Right lobe of liver (tissue), 6 donors: ENCODE measurements around the gene ESPNL. TPM values are rescaled to one million over a fixed set of nuclear protein-coding genes. Genes with fewer than 3 reads are reported as not detected.

ENCODE experiments used
- ATAC-seq, 4 donors: fragments of 200-7000 bp; cut with Tn5 transposase; one replicate each; pipeline ENCODE4 v1.9.1; 2020; ENCODE audit warnings: mild to moderate bottlenecking in 4 of 4, moderate library complexity in 4 of 4
- DNase-seq, 3 donors: peaks; one replicate each; pipeline ENCODE4 v3.0.0-alpha.2; 2020
- H3K27ac ChIP-seq, 3 donors: fragments of 200-600 bp; one replicate each; pipeline ENCODE4 v1.8.0; 2022
- H3K27me3 ChIP-seq, 2 donors: fragments of 200-600 bp; one replicate each; pipeline ENCODE4 v1.8.0; 2022
- H3K36me3 ChIP-seq, 4 donors: fragments of 200-600 bp; sonication (generic) in 1 of 4; one replicate each; pipeline versions ENCODE4 v1.5.1 to v1.8.0; 2017 to 2022; ENCODE audit warnings: control low read depth in 1 of 4
- H3K4me1 ChIP-seq, 4 donors: fragments of 200-600 bp; sonication (generic) in 1 of 4; one replicate each; pipeline versions ENCODE4 v1.5.1 to v1.8.0; 2017 to 2022; ENCODE audit warnings: control low read depth in 1 of 4
- H3K4me3 ChIP-seq, 3 donors: fragments of 200-600 bp; one replicate each; pipeline ENCODE4 v1.8.0; 2022
- H3K9me3 ChIP-seq, 4 donors: fragments of 200-600 bp; sonication (generic) in 1 of 4; one replicate each; pipeline versions ENCODE4 v1.5.1 to v1.8.0; 2017 to 2022; ENCODE audit warnings: control low read depth in 1 of 4
- CTCF ChIP-seq, 4 donors: fragments of 200-600 bp in 3 of 4; fragments of 450-650 bp in 1 of 4; IDR thresholded peaks; one replicate each; pipeline versions ENCODE4 v1.5.1 to v1.8.0; 2016 to 2022; ENCODE audit warnings: antibody characterized with exemption in 4 of 4, mild to moderate bottlenecking in 2 of 4
- POLR2A ChIP-seq: fragments of 450-650 bp; IDR thresholded peaks from one replicate; pipeline ENCODE4 v1.6.1; 2017; ENCODE audit warnings: antibody characterized with exemption, mild to moderate bottlenecking
- WGBS: methylation state at CpG from one replicate; pipeline ENCODE4 v1.1.6; 2018; ENCODE audit warnings: low coverage, low lambda C conversion rate; ENCODE audit not compliant: insufficient coverage; ENCODE audit errors: missing lambda C conversion rate; 5-methylcytosine and 5-hydroxymethylcytosine counted together
- intact Hi-C, 2 donors: fragments of 100-400 bp; cut with DNase I; formaldehyde crosslinking; loops; one replicate each; pipeline versions ENCODE4 v1.11.2 to v1.14.1; 2022
- total RNA-seq, 6 experiments: library from RNA; depleted of rRNA in 2 of 6; stranded (reverse); fragments of >200 nt in 2 of 6; fragmentation: NEBNext Ultra II Directional in 3 of 6; extraction: Animal tissue kit (Norgen Biotek cat#: 25700) in 3 of 6; gene quantifications; one replicate each; pipeline versions ENCODE4 v1.1.0 to v1.2.4, GENCODE V29; 2016 to 2023
- donor health status: DM: no; HTN: yes; CAD: no.
- donor health status: DM: no; HTN: no; CAD: no.
- donor health status: DM: no; HTN: no; CAD: no.
- donor health status: DM: no; HTN: yes; CAD: no.
- donor health status: DM: no; HTN: yes; CAD: no.

The ESPNL gene
- total RNA-seq, 6 experiments from 2014 or later = 0.11 to 1.1 (median 0.50) TPM

GRCh38 chr2:238125127-238125885, 25.2 kb downstream of the ESPNL start:
- peak in 2 of 3 donors; percentile 13 to 47 for DNase-seq
- no peaks in the 10 kb centered on the region for H3K36me3 ChIP-seq
- no peak for ATAC-seq
- 96% methylated on average over 5 of the region's 20 CpGs for WGBS
- H3K4me3 ChIP-seq = no peak overlapping the region
- H3K27ac ChIP-seq = no peak overlapping the region
- no peaks in the 10 kb centered on the region for H3K27me3 ChIP-seq
- TF ChIP-seq POLR2A (no peak), CTCF (IDR thresholded peaks at IDR 0.05) (no peak)
- no peaks in the 10 kb centered on the region for H3K4me1 ChIP-seq
- no peaks in the 10 kb centered on the region for H3K9me3 ChIP-seq
- intact Hi-C loops = no loop called here

- intact Hi-C loops = no loop called here
- H3K9me3 ChIP-seq = no peaks in the 10 kb centered on the region
- no peaks in the 10 kb centered on the region for H3K27me3 ChIP-seq
- TF ChIP-seq CTCF (IDR thresholded peaks at IDR 0.05) = no peak
- no peak for TF ChIP-seq POLR2A
- H3K4me1 ChIP-seq = no peaks in the 10 kb centered on the region
- no peaks in the 10 kb centered on the region for H3K36me3 ChIP-seq
- ATAC-seq (no peak), DNase-seq (no peak)
- 83% methylated on average over 2 of the region's 2 CpGs for WGBS
- no peak overlapping the region for H3K4me3 ChIP-seq
- no peak overlapping the region for H3K27ac ChIP-seq
Measured at GRCh38 chr2:238126338-238126737, 26.2 kb downstream of the ESPNL start.

GRCh38 chr2:238126775-238127164, 26.6 kb downstream of the ESPNL start:
- no peaks in the 10 kb centered on the region for H3K36me3 ChIP-seq
- 90% methylated on average over 2 of the region's 2 CpGs for WGBS

GRCh38 chr2:238127165-238128060, 27.3 kb downstream of the ESPNL start:
- Histone ChIP-seq H3K27me3 (no peaks in the 10 kb centered on the region), H3K4me3 (no peak overlapping the region), H3K4me1 (no peaks in the 10 kb centered on the region), H3K9me3 (no peaks in the 10 kb centered on the region), H3K36me3 (no peaks in the 10 kb centered on the region), H3K27ac (no peak overlapping the region)
- DNase-seq = peak in 2 of 3 donors; percentile 18 to 52
- TF ChIP-seq POLR2A (no peak), CTCF (IDR thresholded peaks at IDR 0.05) (no peak)
- ATAC-seq = peak in 2 of 4 donors; percentile 12 to 17
- intact Hi-C loops = no loop called here
- WGBS = 72% methylated on average over 8 of the region's 36 CpGs

More at GRCh38 chr2:238126775-238127164, 26.6 kb downstream of the ESPNL start:
- Histone ChIP-seq H3K27me3 (no peaks in the 10 kb centered on the region), H3K4me3 (no peak overlapping the region), H3K4me1 (no peaks in the 10 kb centered on the region), H3K27ac (no peak overlapping the region), H3K9me3 (no peaks in the 10 kb centered on the region)
- intact Hi-C loops = no loop called here
- DNase-seq = no peak
- no peak for TF ChIP-seq CTCF (IDR thresholded peaks at IDR 0.05)
- no peak for ATAC-seq
